SK-N-SH (cell line): ENCODE results near the gene ERAP2.

ENCODE experiments used
- GATA2 ChIP-seq: sonication (generic); formaldehyde crosslinking; IDR thresholded peaks from 2 replicates; pipeline ENCODE4 v1.5.0; 2020; ENCODE audit warnings: mild to moderate bottlenecking, missing genetic modification reagents
- NRF1 ChIP-seq: IDR thresholded peaks from 2 replicates; pipeline ENCODE4 v1.6.1; 2012; ENCODE audit warnings: low read depth, mild to moderate bottlenecking, low read length
- TF ChIP-seq, protein P1 (sequence below): IDR thresholded peaks from 2 replicates; pipeline ENCODE4 v1.4.0; 2012; ENCODE audit warnings: low read depth
- TF ChIP-seq, protein P2 (sequence below): fragments of 200-600 bp; sonication (generic); IDR thresholded peaks from 2 replicates; pipeline ENCODE4 v1.6.1; 2017; ENCODE audit warnings: antibody characterized with exemption, mild to moderate bottlenecking, moderate library complexity

DNA sequence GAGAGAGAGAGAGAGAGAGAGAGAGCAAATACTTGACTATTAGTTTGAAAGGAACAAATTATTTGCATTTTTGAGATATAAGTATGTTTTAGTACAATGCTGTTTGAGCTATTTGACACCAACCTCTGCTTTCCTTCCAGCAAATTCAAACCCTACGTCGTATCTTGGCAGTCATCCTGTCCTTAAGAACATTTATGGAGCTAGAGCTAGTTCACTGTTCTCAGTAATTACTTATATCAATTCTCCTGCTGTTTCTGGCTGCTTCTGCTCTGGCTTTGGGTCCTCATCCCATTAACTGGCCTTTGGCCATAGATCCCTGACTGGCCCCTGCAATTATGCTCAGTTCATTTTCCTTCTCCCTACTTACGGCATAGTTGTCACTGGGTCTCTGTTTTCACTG, 19.9 kb upstream of the ERAP2 start:
- TF ChIP-seq GATA2 (CRISPR knock-in tag), result no peak
- TF ChIP-seq, protein P1, sequence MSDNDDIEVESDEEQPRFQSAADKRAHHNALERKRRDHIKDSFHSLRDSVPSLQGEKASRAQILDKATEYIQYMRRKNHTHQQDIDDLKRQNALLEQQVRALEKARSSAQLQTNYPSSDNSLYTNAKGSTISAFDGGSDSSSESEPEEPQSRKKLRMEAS, result no peak
- TF ChIP-seq, protein P2, sequence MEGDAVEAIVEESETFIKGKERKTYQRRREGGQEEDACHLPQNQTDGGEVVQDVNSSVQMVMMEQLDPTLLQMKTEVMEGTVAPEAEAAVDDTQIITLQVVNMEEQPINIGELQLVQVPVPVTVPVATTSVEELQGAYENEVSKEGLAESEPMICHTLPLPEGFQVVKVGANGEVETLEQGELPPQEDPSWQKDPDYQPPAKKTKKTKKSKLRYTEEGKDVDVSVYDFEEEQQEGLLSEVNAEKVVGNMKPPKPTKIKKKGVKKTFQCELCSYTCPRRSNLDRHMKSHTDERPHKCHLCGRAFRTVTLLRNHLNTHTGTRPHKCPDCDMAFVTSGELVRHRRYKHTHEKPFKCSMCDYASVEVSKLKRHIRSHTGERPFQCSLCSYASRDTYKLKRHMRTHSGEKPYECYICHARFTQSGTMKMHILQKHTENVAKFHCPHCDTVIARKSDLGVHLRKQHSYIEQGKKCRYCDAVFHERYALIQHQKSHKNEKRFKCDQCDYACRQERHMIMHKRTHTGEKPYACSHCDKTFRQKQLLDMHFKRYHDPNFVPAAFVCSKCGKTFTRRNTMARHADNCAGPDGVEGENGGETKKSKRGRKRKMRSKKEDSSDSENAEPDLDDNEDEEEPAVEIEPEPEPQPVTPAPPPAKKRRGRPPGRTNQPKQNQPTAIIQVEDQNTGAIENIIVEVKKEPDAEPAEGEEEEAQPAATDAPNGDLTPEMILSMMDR, result no peak
- TF ChIP-seq NRF1, result no peak
